Measurements from ENCODE around the gene ZNF415.

Gene ZNF415

GRCh38 chr19:53132141-53132991 is at the start of gene ZNF415:
Gene ZNF415 (minus strand): TSS chr19:53132910. CDS start chr19:53122676, 10,234 bp downstream.
- Mint-ChIP-seq H3K27ac (peak within 1 kb of the TSS; percentile 13), H3K4me1 (peaks cover 12% of the 10 kb centered on the region), H3K36me3 (peaks cover 23% of the 10 kb centered on the region), H3K9me3 (peaks cover 21% of the 10 kb centered on the region), H3K27me3 (peaks cover 15% of the 10 kb centered on the region), H3K4me3 (peak within 1 kb of the TSS; percentile 75)
- ATAC-seq = peak; percentile 81

- Mint-ChIP-seq H3K36me3 (peaks cover 76% of the 10 kb centered on the region), H3K27ac (no peak overlapping the region), H3K4me3 (no peak overlapping the region), H3K27me3 (no peaks in the 10 kb centered on the region), H3K9me3 (peaks cover 11% of the 10 kb centered on the region), H3K4me1 (peaks cover 14% of the 10 kb centered on the region)
- no peak for ATAC-seq
Observed at GRCh38 chr19:53182202-53182601, 49.5 kb upstream of the ZNF415 start.

DNA sequence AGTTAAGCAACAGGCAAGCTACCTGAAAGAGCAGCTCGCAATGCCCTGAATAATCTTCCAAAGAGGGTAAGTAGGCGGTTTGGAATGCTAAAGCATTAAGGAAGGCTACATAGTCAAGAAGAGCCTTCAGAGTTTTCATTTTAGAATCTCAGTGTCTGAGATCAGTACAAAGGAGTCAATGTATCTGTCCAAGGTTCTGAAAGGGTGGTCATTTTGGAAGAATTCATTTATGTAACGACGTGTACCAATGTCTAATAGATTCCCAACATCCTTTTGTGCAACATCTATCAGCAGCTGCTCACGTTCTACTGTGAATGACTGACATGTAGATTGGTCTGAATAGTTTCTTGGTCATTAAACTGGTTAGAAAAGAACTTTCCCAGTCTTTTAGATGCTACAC is 45.3 kb upstream of the ZNF415 start:
- Mint-ChIP-seq H3K27ac (no peak overlapping the region), H3K4me1 (no peaks in the 10 kb centered on the region), H3K36me3 (peaks cover 84% of the 10 kb centered on the region), H3K27me3 (no peaks in the 10 kb centered on the region), H3K4me3 (no peak overlapping the region), H3K9me3 (peaks cover 8% of the 10 kb centered on the region)
- ATAC-seq = no peak

DNA sequence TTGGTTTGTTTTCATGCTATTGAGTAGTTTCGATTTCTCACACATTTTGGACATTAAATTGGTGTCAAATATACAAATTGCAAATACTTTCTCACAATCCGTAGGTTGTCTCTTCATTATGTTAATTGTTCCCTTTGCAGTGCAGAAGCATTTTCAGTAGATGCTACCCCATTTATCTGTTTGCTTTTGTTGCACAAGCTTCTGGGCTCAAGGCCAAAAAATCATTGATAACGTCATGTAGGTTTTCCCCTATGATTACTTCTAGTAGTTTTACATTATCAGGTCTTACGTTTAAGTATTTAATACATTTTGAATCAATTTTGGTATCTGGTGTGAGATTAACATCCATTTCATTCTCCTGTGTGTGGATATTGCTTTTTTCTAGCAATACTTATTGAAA is 40.2 kb upstream of the ZNF415 start:
- no peak for ATAC-seq
- no peaks in the 10 kb centered on the region for H3K4me1 Mint-ChIP-seq
- no peaks in the 10 kb centered on the region for H3K27me3 Mint-ChIP-seq
- no peak overlapping the region for H3K4me3 Mint-ChIP-seq
- no peak overlapping the region for H3K27ac Mint-ChIP-seq
- H3K9me3 Mint-ChIP-seq = peaks cover 15% of the 10 kb centered on the region
- H3K36me3 Mint-ChIP-seq = peaks cover 69% of the 10 kb centered on the region

DNA sequence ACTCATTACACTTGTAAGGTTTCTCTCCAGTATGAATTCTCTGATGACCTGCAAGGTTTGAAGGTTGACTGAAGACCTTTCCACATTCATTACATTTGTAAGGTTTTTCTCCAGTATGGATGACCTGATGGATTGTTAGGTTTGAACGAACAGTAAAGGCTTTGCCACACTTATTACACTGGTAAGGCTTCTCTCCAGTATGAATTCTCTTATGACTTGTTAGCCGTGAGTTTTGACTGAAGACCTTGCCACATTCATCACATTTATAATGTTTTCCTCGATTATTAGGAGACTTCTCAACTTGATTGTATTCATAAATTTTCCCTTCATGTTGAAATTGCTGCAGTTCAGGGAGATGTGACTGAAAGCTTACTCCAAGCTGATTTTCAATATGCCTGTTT is 33.0 kb upstream of the ZNF415 start:
- H3K9me3 Mint-ChIP-seq = peaks cover 20% of the 10 kb centered on the region
- ATAC-seq = no peak
- no peaks in the 10 kb centered on the region for H3K4me1 Mint-ChIP-seq
- no peaks in the 10 kb centered on the region for H3K27me3 Mint-ChIP-seq
- H3K4me3 Mint-ChIP-seq = no peak overlapping the region
- peaks cover 42% of the 10 kb centered on the region for H3K36me3 Mint-ChIP-seq
- H3K27ac Mint-ChIP-seq = no peak overlapping the region

GRCh38 chr19:53161123-53161522 is 28.4 kb upstream of the ZNF415 start:
- Mint-ChIP-seq H3K4me1 (peaks cover 19% of the 10 kb centered on the region), H3K27ac (no peak overlapping the region), H3K9me3 (peaks cover 29% of the 10 kb centered on the region), H3K36me3 (peaks cover 45% of the 10 kb centered on the region), H3K4me3 (no peak overlapping the region), H3K27me3 (no peaks in the 10 kb centered on the region)
- no peak for ATAC-seq

DNA sequence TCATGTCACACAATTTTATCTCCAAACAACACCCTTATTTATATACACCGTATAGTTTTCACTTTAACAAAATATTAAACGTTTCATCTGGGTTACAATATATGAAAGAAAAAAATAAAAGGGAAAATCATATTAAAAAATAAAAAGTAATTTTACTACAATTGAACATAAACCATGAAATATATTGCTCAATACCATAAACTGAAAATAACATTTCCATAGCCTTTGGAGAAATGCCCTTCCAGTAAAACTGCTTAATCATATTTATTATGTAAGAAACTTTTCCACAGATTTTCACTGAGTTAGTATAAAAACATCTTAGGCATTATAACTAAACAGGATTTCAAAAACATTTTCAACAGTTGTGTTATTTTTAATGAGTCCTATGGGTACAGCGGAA is 27.6 kb upstream of the ZNF415 start:
- H3K9me3 Mint-ChIP-seq = peaks cover 24% of the 10 kb centered on the region
- H3K4me3 Mint-ChIP-seq = no peak overlapping the region
- peaks cover 45% of the 10 kb centered on the region for H3K36me3 Mint-ChIP-seq
- H3K27ac Mint-ChIP-seq = no peak overlapping the region
- peaks cover 19% of the 10 kb centered on the region for H3K4me1 Mint-ChIP-seq
- H3K27me3 Mint-ChIP-seq = no peaks in the 10 kb centered on the region
- ATAC-seq = no peak

- Mint-ChIP-seq H3K9me3 (peaks cover 28% of the 10 kb centered on the region), H3K4me1 (peaks cover 24% of the 10 kb centered on the region), H3K4me3 (peak overlapping the region; percentile 94), H3K36me3 (peaks cover 55% of the 10 kb centered on the region), H3K27ac (peak overlapping the region; percentile 30), H3K27me3 (no peaks in the 10 kb centered on the region)
- ATAC-seq = peak; percentile 51
Observed at GRCh38 chr19:53158119-53158656, 25.5 kb upstream of the ZNF415 start.

GRCh38 chr19:53157626-53158025 is 24.9 kb upstream of the ZNF415 start:
- H3K27ac Mint-ChIP-seq = peak overlapping the region; percentile 30
- H3K4me3 Mint-ChIP-seq = peak overlapping the region; percentile 94
- H3K36me3 Mint-ChIP-seq = peaks cover 61% of the 10 kb centered on the region
- no peaks in the 10 kb centered on the region for H3K27me3 Mint-ChIP-seq
- no peak for ATAC-seq
- peaks cover 26% of the 10 kb centered on the region for H3K4me1 Mint-ChIP-seq
- H3K9me3 Mint-ChIP-seq = peaks cover 28% of the 10 kb centered on the region

DNA sequence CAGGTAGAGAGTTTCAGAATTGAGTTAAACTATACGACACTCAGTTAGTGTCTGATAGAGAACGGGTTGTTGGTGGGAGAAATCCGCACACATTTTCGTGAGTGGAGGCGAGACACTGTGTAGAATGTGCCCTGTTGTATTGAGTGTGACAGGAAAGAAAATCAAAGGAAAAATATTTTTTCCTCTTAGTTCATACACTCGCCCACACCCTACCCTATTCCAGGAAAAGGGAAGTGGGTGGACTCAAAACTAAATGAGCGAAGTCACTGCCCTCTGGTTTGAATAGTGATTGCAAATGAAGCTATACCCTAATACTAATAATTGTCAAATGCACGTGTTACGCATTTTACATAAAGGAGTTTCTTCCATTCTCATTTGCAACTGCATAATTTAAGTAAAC is 24.1 kb upstream of the ZNF415 start:
- Mint-ChIP-seq H3K27ac (peak overlapping the region; percentile 30), H3K4me1 (peaks cover 26% of the 10 kb centered on the region), H3K27me3 (no peaks in the 10 kb centered on the region), H3K4me3 (peak overlapping the region; percentile 94), H3K9me3 (peaks cover 28% of the 10 kb centered on the region), H3K36me3 (peaks cover 69% of the 10 kb centered on the region)
- no peak for ATAC-seq

- Mint-ChIP-seq H3K27ac (no peak overlapping the region), H3K4me1 (no peaks in the 10 kb centered on the region), H3K27me3 (no peaks in the 10 kb centered on the region), H3K36me3 (peaks cover 96% of the 10 kb centered on the region), H3K9me3 (peaks cover 32% of the 10 kb centered on the region), H3K4me3 (no peak overlapping the region)
- ATAC-seq = no peak
Observed at GRCh38 chr19:53147645-53148044, 14.9 kb upstream of the ZNF415 start.

- peaks cover 24% of the 10 kb centered on the region for H3K9me3 Mint-ChIP-seq
- H3K36me3 Mint-ChIP-seq = peaks cover 56% of the 10 kb centered on the region
Observed at GRCh38 chr19:53140351-53140750, 7.6 kb upstream of the ZNF415 start.

DNA sequence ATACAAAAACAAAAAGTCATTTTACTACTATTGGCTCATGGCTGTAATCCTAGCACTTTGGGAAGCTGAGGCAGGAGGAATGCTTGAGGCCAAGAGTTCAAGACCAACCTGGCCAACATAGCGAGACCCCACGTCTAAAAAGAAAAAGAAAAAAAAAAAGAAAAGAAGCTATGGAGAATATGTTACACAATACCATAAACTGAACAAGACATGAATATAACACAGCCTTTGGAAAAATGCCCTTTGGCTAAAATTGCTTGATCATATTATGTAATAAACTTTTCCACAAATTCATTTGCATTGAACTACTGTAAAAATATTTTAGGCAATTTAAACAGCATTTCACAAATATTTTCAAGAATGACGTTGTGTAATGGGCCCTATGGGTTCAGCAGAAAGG is 3.7 kb upstream of the ZNF415 start:
- Mint-ChIP-seq H3K4me3 (no peak overlapping the region), H3K4me1 (peaks cover 9% of the 10 kb centered on the region), H3K27ac (no peak overlapping the region), H3K9me3 (peaks cover 27% of the 10 kb centered on the region), H3K27me3 (peaks cover 10% of the 10 kb centered on the region), H3K36me3 (peaks cover 30% of the 10 kb centered on the region)
- ATAC-seq = no peak

More at GRCh38 chr19:53140351-53140750, 7.6 kb upstream of the ZNF415 start:
- Mint-ChIP-seq H3K4me1 (no peaks in the 10 kb centered on the region), H3K27me3 (no peaks in the 10 kb centered on the region), H3K27ac (no peak overlapping the region), H3K4me3 (no peak overlapping the region)
- ATAC-seq = no peak

- H3K27me3 Mint-ChIP-seq = peaks cover 15% of the 10 kb centered on the region
- ATAC-seq = no peak
- H3K36me3 Mint-ChIP-seq = peaks cover 19% of the 10 kb centered on the region
- peak overlapping the region; percentile 75 for H3K4me3 Mint-ChIP-seq
- H3K27ac Mint-ChIP-seq = peak overlapping the region; percentile 13
- peaks cover 12% of the 10 kb centered on the region for H3K4me1 Mint-ChIP-seq
- H3K9me3 Mint-ChIP-seq = peaks cover 21% of the 10 kb centered on the region
Observed at GRCh38 chr19:53131727-53132126, 983 bp downstream of the ZNF415 start.

GRCh38 chr19:53131085-53131590 is 1.6 kb downstream of the ZNF415 start:
- peaks cover 15% of the 10 kb centered on the region for H3K27me3 Mint-ChIP-seq
- H3K4me1 Mint-ChIP-seq = peaks cover 12% of the 10 kb centered on the region
- peaks cover 21% of the 10 kb centered on the region for H3K9me3 Mint-ChIP-seq
- no peak for ATAC-seq
- no peak overlapping the region for H3K4me3 Mint-ChIP-seq
- H3K36me3 Mint-ChIP-seq = peaks cover 23% of the 10 kb centered on the region
- no peak overlapping the region for H3K27ac Mint-ChIP-seq

DNA sequence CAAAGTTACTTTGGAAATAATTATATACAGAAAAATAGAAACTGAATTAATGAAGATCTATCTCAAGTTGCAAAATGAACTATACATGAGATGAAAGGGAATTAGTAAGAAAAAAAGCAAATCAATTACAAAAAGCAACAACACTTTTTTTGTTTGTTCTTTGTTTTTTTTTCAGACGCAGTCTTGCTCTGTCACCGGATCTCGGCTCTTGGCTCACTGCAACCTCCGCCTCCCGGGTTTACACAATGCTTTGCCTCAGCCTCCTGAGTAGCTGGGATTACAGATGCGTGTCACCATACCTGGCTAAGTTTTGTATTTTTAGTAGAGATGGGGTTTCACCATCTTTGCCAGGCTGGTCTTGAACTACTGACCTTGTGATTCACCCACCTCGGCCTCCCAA is 2.2 kb downstream of the ZNF415 start:
- Mint-ChIP-seq H3K4me1 (peaks cover 12% of the 10 kb centered on the region), H3K4me3 (no peak overlapping the region), H3K36me3 (peaks cover 24% of the 10 kb centered on the region), H3K9me3 (peaks cover 21% of the 10 kb centered on the region), H3K27me3 (peaks cover 15% of the 10 kb centered on the region), H3K27ac (no peak overlapping the region)
- no peak for ATAC-seq
